Stimulated activated naive B cell treated with anti-CD40 and anti-IgM and Interleukin-4, amounts not matched to agents 10 μg/mL and 1 μg/mL and 100 μg/mL, for 72 hours (primary cell): ENCODE data around the gene ELAVL1.
A peak's percentile ranks its signal among the peaks of the same experiment; 100 is the strongest.
"Not testable (repeated sequence)": the region's sequence is repeated elsewhere in the genome, so short reads cannot be mapped to it uniquely, and the experiment has no call there.

Source experiments
- ATAC-seq, 2 donors: fragments of 150-1000 bp; cut with Tn5 transposase; replicated peaks; 2 replicates each; pipeline ENCODE4 v1.10.0; 2021; ENCODE audit warnings: moderate library complexity in 1 of 2
- DNase-seq: peaks from one replicate; pipeline ENCODE4 v3.0.0; 2021
- H3K27ac Mint-ChIP-seq: one replicate; pipeline ENCODE4 v1.8.0; 2022; ENCODE audit warnings: mild to moderate bottlenecking, mixed read lengths
- H3K27me3 Mint-ChIP-seq, 2 donors: one replicate each; pipeline ENCODE4 v1.8.0; 2022; ENCODE audit warnings: mixed read lengths in 2 of 2
- H3K36me3 Mint-ChIP-seq, 2 donors: one replicate each; pipeline ENCODE4 v1.8.0; 2022; ENCODE audit warnings: mixed read lengths in 2 of 2, mild to moderate bottlenecking in 1 of 2
- H3K4me1 Mint-ChIP-seq, 2 donors: one replicate each; pipeline ENCODE4 v1.8.0; 2022; ENCODE audit warnings: mixed read lengths in 2 of 2, mild to moderate bottlenecking in 1 of 2
- H3K4me3 Mint-ChIP-seq, 2 donors: one replicate each; pipeline ENCODE4 v1.8.0; 2022; ENCODE audit warnings: mild to moderate bottlenecking in 2 of 2, mixed read lengths in 2 of 2, moderate library complexity in 1 of 2
- H3K9me3 Mint-ChIP-seq, 2 donors: one replicate each; pipeline ENCODE4 v1.8.0; 2022; ENCODE audit warnings: mixed read lengths in 2 of 2, mild to moderate bottlenecking in 1 of 2

The ELAVL1 gene

GRCh38 chr19:7961920-7962626, 43.4 kb downstream of the ELAVL1 start:
- H3K9me3 Mint-ChIP-seq, result no peaks in the 10 kb centered on the region
- no peaks in the 10 kb centered on the region for H3K27me3 Mint-ChIP-seq
- no peak for DNase-seq
- ATAC-seq, result no peak
- no peak overlapping the region for H3K4me3 Mint-ChIP-seq
- no peak overlapping the region for H3K27ac Mint-ChIP-seq
- no peaks in the 10 kb centered on the region for H3K4me1 Mint-ChIP-seq
- H3K36me3 Mint-ChIP-seq, result peaks cover 27 to 43% of the 10 kb centered on the region in 2 donors

DNA sequence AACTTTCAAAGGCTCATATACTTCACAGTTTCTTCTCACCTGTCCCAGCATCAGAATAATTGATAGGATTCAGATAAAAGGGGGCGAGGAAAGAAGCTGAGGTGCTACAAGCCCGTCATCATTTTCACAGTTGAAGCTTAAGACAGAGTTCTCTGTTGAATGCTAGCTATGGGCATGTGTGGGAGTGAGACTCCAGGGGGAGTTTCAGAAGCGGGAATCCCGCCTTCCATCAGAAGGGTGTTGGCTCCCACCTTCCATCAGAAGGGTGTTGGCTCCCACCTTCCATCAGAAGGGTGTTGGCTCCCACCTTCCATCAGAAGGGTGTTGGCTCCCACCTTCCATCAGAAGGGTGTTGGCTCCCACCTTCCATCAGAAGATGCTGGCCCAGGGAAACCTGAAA, 44.4 kb downstream of the ELAVL1 start:
- peaks cover 25 to 38% of the 10 kb centered on the region in 2 donors for H3K36me3 Mint-ChIP-seq
- DNase-seq, H3K27ac Mint-ChIP-seq, H3K9me3 Mint-ChIP-seq, H3K4me3 Mint-ChIP-seq, H3K4me1 Mint-ChIP-seq, ATAC-seq, H3K27me3 Mint-ChIP-seq: not testable (repeated sequence)

DNA sequence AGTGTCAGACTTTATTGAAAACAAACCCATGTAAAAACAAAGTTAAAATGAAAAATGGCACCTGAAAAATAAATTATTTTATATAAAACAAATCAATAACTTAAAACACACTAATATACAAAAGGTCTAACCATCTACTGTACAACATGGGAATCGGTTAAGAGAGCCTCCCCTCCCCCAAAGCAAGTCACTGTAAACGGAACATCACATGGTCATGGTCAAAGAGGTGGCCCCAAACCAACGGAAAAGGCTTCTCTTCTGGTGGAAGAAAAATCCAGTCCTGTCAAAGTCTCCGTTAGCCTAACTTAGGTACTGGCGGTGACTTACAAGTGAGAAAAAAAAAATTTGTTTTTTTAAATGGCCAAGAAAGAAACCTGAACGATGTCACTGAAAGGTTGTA, 46.2 kb downstream of the ELAVL1 start:
- peaks cover 20 to 31% of the 10 kb centered on the region in 2 donors for H3K36me3 Mint-ChIP-seq
- no peak overlapping the region for H3K27ac Mint-ChIP-seq
- peaks cover 0 to 3% of the 10 kb centered on the region in 2 donors for H3K4me1 Mint-ChIP-seq
- H3K4me3 Mint-ChIP-seq, result no peak overlapping the region
- no peak for DNase-seq
- no peaks in the 10 kb centered on the region for H3K9me3 Mint-ChIP-seq
- H3K27me3 Mint-ChIP-seq, result no peaks in the 10 kb centered on the region
- no peak for ATAC-seq

- peaks cover 16 to 18% of the 10 kb centered on the region in 2 donors for H3K36me3 Mint-ChIP-seq
- DNase-seq, result no peak
- no peak overlapping the region for H3K4me3 Mint-ChIP-seq
- no peak for ATAC-seq
- H3K9me3 Mint-ChIP-seq, result no peaks in the 10 kb centered on the region
- peaks cover 0 to 5% of the 10 kb centered on the region in 2 donors for H3K4me1 Mint-ChIP-seq
- no peak overlapping the region for H3K27ac Mint-ChIP-seq
- H3K27me3 Mint-ChIP-seq, result no peaks in the 10 kb centered on the region
These were observed 49.7 kb downstream of the ELAVL1 start for GRCh38 chr19:7955696-7956095.

- Mint-ChIP-seq H3K4me3 (no peak overlapping the region), H3K36me3 (peaks cover 13 to 18% of the 10 kb centered on the region in 2 donors), H3K4me1 (peaks cover 0 to 5% of the 10 kb centered on the region in 2 donors), H3K27me3 (no peaks in the 10 kb centered on the region), H3K9me3 (no peaks in the 10 kb centered on the region), H3K27ac (peak overlapping the region; percentile 17)
- ATAC-seq (no peak), DNase-seq (no peak)
These were observed 51.9 kb downstream of the ELAVL1 start for GRCh38 chr19:7953576-7953975.

- H3K27me3 Mint-ChIP-seq, result no peaks in the 10 kb centered on the region
- DNase-seq (no peak), ATAC-seq (no peak)
- peaks cover 0 to 5% of the 10 kb centered on the region in 2 donors for H3K4me1 Mint-ChIP-seq
- H3K4me3 Mint-ChIP-seq, result no peak overlapping the region
- no peaks in the 10 kb centered on the region for H3K9me3 Mint-ChIP-seq
- H3K27ac Mint-ChIP-seq, result no peak overlapping the region
- H3K36me3 Mint-ChIP-seq, result peaks cover 11 to 14% of the 10 kb centered on the region in 2 donors
These were observed 52.4 kb downstream of the ELAVL1 start for GRCh38 chr19:7953060-7953459.

GRCh38 chr19:7947939-7948338, 57.5 kb downstream of the ELAVL1 start:
- no peak for DNase-seq
- peaks cover 9 to 28% of the 10 kb centered on the region in 2 donors for H3K4me1 Mint-ChIP-seq
- no peak overlapping the region for H3K27ac Mint-ChIP-seq
- no peak for ATAC-seq
- peaks cover 0 to 4% of the 10 kb centered on the region in 2 donors for H3K36me3 Mint-ChIP-seq
- H3K27me3 Mint-ChIP-seq, result no peaks in the 10 kb centered on the region
- no peaks in the 10 kb centered on the region for H3K9me3 Mint-ChIP-seq
- H3K4me3 Mint-ChIP-seq, result no peak overlapping the region

GRCh38 chr19:7944177-7944761, 61.2 kb downstream of the ELAVL1 start:
- H3K9me3 Mint-ChIP-seq, result no peaks in the 10 kb centered on the region
- H3K36me3 Mint-ChIP-seq, result peaks cover 8 to 15% of the 10 kb centered on the region in 2 donors
- peak; percentile 82 for DNase-seq
- H3K4me3 Mint-ChIP-seq, result peak overlapping the region; percentile 91 to 92
- H3K27ac Mint-ChIP-seq, result peak overlapping the region; percentile 99
- H3K27me3 Mint-ChIP-seq, result no peaks in the 10 kb centered on the region
- H3K4me1 Mint-ChIP-seq, result peaks cover 14 to 45% of the 10 kb centered on the region in 2 donors
- peak; percentile 57 to 63 for ATAC-seq

DNA sequence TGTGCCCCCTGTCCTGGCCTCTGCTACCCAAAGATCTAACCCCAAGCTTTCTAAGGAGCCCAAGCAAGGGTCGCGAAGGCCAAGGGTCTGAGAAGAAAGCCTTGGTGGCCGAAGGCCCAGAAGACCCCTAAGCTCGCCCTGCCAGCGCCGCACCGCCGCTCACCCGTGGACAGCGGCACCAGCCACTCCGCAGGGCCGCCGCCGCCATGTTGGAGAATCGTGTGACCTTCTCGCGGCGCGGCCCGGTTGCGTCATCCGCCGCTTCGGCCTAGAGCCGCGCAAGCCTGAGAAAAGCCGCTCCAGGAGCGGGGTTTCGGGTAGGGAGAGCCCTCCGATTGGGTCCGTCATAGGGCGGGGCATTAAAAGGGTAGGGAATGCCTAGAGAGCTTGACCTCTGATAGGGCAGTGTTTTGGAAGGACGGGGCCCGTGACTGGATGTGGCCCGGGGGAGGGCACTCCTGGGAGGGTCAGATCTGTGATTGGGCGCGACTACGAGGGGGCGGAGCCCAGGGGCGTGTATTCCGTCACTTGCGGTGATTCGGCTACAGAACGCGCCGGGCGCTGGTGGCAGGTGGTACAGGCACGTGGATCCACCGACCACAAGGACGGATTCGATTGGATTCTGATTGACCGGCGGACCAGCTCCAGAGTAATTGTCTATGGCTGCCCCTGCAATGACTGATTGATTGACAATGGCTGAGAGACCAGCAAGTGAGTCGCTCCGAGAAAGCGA, 61.8 kb downstream of the ELAVL1 start, which contains the start of gene TIMM44:
Gene TIMM44 (minus strand): TSS at position 223 of the 733 bp plus-strand sequence. CDS start 15 bp downstream, at position 208.
- Mint-ChIP-seq H3K4me3 (peak within 1 kb of the TSS; percentile 91 to 92), H3K27me3 (no peaks in the 10 kb centered on the region), H3K4me1 (peaks cover 17 to 50% of the 10 kb centered on the region in 2 donors), H3K9me3 (no peaks in the 10 kb centered on the region), H3K27ac (peak within 1 kb of the TSS; percentile 99), H3K36me3 (peaks cover 12 to 15% of the 10 kb centered on the region in 2 donors)
- peak; percentile 97 for ATAC-seq
- DNase-seq, result peak; percentile 99

DNA sequence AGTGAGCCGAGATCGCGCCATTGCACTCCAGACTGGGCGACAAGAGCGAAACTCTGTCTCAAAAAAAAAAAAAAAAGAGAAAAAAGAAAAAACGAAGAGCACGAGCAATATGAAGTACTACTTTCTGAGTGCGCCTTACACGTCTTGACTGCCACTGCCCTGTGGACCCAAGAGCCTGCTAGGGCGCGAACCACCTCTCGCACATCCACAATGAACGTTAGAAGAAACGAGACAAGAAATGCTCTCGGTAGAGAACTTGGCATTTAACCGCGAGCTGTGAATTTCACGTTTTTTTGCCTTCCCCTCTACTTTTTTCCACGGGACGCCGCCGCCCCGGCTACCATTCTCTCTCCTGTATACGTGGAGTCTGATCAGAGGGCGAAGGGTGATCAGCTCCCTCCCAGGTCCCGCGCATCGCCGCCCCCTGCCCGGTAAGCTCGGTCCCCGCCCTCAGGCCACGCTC, 62.4 kb downstream of the ELAVL1 start:
- Mint-ChIP-seq H3K9me3 (no peaks in the 10 kb centered on the region), H3K4me3 (peak overlapping the region; percentile 91 to 92), H3K27ac (peak overlapping the region; percentile 99), H3K36me3 (peaks cover 12 to 16% of the 10 kb centered on the region in 2 donors), H3K27me3 (no peaks in the 10 kb centered on the region), H3K4me1 (peaks cover 17 to 50% of the 10 kb centered on the region in 2 donors)
- DNase-seq (no peak), ATAC-seq (peak; percentile 23 to 28)

DNA sequence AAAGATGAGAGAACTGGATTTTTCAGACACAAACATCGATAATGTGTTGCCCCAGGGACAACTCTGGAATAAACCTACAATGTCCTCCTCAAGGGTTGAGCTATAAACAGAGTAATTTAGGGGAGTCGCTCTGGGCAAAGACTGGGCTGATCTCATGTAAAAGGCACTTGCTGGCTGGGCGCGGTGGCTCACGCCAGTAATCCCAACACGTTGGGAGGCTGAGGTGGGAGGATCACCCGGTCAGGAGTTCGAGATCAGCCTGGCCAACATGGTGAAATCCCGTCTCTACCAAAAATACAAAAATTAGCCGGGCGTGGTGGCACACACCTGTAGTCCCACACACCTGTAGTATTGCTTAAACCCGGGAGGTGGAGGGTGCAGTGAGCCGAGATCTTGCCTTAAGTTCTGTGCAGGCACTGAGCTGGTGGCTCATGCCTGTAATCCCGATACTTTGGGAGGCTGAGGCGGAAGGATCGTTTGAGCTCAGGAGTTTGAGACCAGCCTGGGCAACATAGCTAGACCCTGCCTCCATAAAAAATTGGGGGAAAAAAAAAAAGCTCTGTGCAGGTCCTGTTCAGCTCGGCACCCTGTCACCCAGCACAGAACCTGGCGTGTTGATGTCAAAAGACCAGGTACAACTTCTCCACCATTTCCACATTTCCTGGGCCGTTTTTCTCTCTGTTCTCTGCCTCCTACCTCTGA, 63.4 kb downstream of the ELAVL1 start:
- DNase-seq (no peak), ATAC-seq (no peak)
- Mint-ChIP-seq H3K27me3 (no peaks in the 10 kb centered on the region), H3K36me3 (peaks cover 17 to 22% of the 10 kb centered on the region in 2 donors), H3K4me3 (peak overlapping the region; percentile 91 to 92), H3K9me3 (no peaks in the 10 kb centered on the region), H3K4me1 (peaks cover 18 to 50% of the 10 kb centered on the region in 2 donors), H3K27ac (peak overlapping the region; percentile 42)

DNA sequence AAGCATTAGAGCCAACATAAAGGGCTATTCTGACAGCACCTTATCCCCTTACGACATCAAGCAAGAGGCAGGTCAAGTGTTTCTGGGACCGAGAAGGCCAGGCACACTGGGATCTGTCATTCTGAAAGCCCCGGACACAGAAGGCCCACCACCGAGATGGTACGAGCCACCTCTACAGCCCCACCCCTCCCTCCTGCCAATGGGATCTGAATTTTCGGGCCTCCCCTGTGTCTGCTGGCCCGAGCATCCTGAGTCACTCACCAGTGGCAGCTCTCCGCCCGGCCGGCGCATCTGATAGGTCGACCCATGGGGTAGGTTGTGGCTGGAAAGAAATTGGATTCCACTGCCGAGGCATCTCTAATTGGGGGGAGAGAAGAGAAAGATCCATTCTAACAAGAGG, 64.6 kb downstream of the ELAVL1 start:
- peaks cover 25 to 27% of the 10 kb centered on the region in 2 donors for H3K36me3 Mint-ChIP-seq
- H3K9me3 Mint-ChIP-seq, result no peaks in the 10 kb centered on the region
- H3K4me3 Mint-ChIP-seq, result no peak overlapping the region
- no peaks in the 10 kb centered on the region for H3K27me3 Mint-ChIP-seq
- H3K27ac Mint-ChIP-seq, result peak overlapping the region; percentile 66
- DNase-seq, result no peak
- peaks cover 18 to 44% of the 10 kb centered on the region in 2 donors for H3K4me1 Mint-ChIP-seq
- no peak for ATAC-seq

GRCh38 chr19:7934766-7935165, 70.7 kb downstream of the ELAVL1 start:
- Mint-ChIP-seq H3K9me3 (no peaks in the 10 kb centered on the region), H3K27ac (no peak overlapping the region), H3K27me3 (no peaks in the 10 kb centered on the region), H3K4me1 (peaks cover 4 to 5% of the 10 kb centered on the region in 2 donors), H3K4me3 (no peak overlapping the region), H3K36me3 (peaks cover 36 to 48% of the 10 kb centered on the region in 2 donors)
- ATAC-seq, result no peak
- no peak for DNase-seq
